Esophagus muscularis mucosa (tissue), 3 donors: ENCODE measurements around the gene SIGLEC14.

Experiments
- POLR2A ChIP-seq: fragments of 450-650 bp; IDR thresholded peaks from one replicate; pipeline ENCODE4 v1.6.1; 2017; ENCODE audit warnings: antibody characterized with exemption, moderate library complexity, mild to moderate bottlenecking, low read depth
- TF ChIP-seq, protein P1 (sequence below), 3 experiments: fragments of 200-600 bp in 2 of 3; fragments of 450-650 bp in 1 of 3; sonication (generic) in 2 of 3; IDR thresholded peaks; one replicate each; pipeline ENCODE4 v1.5.1; 2017 to 2019; ENCODE audit warnings: antibody characterized with exemption in 3 of 3, mild to moderate bottlenecking in 2 of 3, moderate library complexity in 1 of 3

DNA sequence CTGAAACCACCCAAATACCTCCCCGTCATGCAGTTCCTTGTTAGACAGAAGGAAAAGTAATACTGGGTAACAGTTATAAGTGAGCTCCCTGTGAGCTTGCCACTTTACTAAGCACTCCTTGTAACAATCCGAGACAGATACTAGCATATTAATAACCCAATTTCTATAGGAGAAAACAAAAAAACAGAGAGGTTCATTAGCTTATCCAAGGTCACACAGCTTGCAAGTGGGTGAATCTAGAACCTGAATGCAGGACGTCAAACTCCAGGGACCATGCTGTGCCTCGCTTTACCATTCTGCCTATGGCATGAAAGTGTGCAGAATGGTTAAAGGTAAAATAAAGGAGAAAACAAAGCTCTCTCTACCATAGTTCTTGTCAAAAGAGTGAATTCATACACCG, 31.8 kb downstream of the SIGLEC14 start:
- TF ChIP-seq, protein P1, sequence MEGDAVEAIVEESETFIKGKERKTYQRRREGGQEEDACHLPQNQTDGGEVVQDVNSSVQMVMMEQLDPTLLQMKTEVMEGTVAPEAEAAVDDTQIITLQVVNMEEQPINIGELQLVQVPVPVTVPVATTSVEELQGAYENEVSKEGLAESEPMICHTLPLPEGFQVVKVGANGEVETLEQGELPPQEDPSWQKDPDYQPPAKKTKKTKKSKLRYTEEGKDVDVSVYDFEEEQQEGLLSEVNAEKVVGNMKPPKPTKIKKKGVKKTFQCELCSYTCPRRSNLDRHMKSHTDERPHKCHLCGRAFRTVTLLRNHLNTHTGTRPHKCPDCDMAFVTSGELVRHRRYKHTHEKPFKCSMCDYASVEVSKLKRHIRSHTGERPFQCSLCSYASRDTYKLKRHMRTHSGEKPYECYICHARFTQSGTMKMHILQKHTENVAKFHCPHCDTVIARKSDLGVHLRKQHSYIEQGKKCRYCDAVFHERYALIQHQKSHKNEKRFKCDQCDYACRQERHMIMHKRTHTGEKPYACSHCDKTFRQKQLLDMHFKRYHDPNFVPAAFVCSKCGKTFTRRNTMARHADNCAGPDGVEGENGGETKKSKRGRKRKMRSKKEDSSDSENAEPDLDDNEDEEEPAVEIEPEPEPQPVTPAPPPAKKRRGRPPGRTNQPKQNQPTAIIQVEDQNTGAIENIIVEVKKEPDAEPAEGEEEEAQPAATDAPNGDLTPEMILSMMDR (IDR thresholded peaks at IDR 0.05) = no peak
- no peak for TF ChIP-seq POLR2A
